Mesenchymal stem cell (in vitro differentiated cells and primary cell): ENCODE measurements around the gene OR6C2.
"Not testable (repeated sequence)": the region's sequence is repeated elsewhere in the genome, so short reads cannot be mapped to it uniquely, and the experiment has no call there.

Experiments used
- DNase-seq: peaks from one replicate; pipeline ENCODE4 v3.0.0-alpha.2; 2013
- H2AFZ ChIP-seq: one replicate; pipeline ENCODE4 v1.6.1; 2013; ENCODE audit warnings: low read depth, mild to moderate bottlenecking, control low read depth, inconsistent platforms, low read length, moderate library complexity
- H2AK5ac ChIP-seq: 2 replicates; pipeline ENCODE4 v1.6.1; 2013; ENCODE audit warnings: low read length, moderate library complexity, mild to moderate bottlenecking, inconsistent platforms; ENCODE audit not compliant: severe bottlenecking
- H2BK120ac ChIP-seq: one replicate; pipeline ENCODE4 v1.6.1; 2013; ENCODE audit warnings: low read depth, mild to moderate bottlenecking, inconsistent platforms, low read length, moderate library complexity
- H2BK12ac ChIP-seq, 2 experiments: one replicate each; pipeline ENCODE4 v1.6.1; 2013; ENCODE audit warnings: inconsistent platforms in 2 of 2, low read length in 2 of 2, mild to moderate bottlenecking in 2 of 2, moderate library complexity in 2 of 2, control low read depth in 1 of 2
- H2BK15ac ChIP-seq: one replicate; pipeline ENCODE4 v1.6.1; 2013; ENCODE audit warnings: mild to moderate bottlenecking, low read depth, inconsistent platforms; ENCODE audit not compliant: poor library complexity, severe bottlenecking
- H2BK5ac ChIP-seq: 2 replicates; pipeline ENCODE4 v1.6.1; 2013; ENCODE audit warnings: low read depth, mild to moderate bottlenecking, low read length, control low read depth, inconsistent platforms; ENCODE audit not compliant: poor library complexity, severe bottlenecking
- H3K14ac ChIP-seq, 2 experiments: one replicate each; pipeline ENCODE4 v1.6.1; 2013; ENCODE audit warnings: inconsistent platforms in 2 of 2, low read length in 2 of 2, control low read depth in 1 of 2, mild to moderate bottlenecking in 1 of 2, moderate library complexity in 1 of 2
- H3K18ac ChIP-seq, 2 experiments: one replicate each; pipeline ENCODE4 v1.6.1; 2013; ENCODE audit warnings: inconsistent platforms in 2 of 2, low read length in 2 of 2, control low read depth in 1 of 2, low read depth in 1 of 2, mild to moderate bottlenecking in 1 of 2
- H3K23ac ChIP-seq, 2 experiments: one replicate each; pipeline ENCODE4 v1.6.1; 2013; ENCODE audit warnings: inconsistent platforms in 2 of 2, low read length in 2 of 2, mild to moderate bottlenecking in 2 of 2, moderate library complexity in 2 of 2, control low read depth in 1 of 2
- H3K27ac ChIP-seq: 2 replicates; pipeline ENCODE4 v1.5.1; 2013; ENCODE audit warnings: mild to moderate bottlenecking, moderate library complexity, low read length, control low read depth, inconsistent platforms; ENCODE audit not compliant: poor library complexity, severe bottlenecking
- H3K27me3 ChIP-seq, 2 experiments: 2 replicates each; pipeline versions ENCODE4 v1.6.1 to v1.7.0; 2013; ENCODE audit warnings: low read length in 2 of 2, mild to moderate bottlenecking in 2 of 2, moderate library complexity in 2 of 2, control low read depth in 1 of 2, inconsistent platforms in 1 of 2; ENCODE audit not compliant: control insufficient read depth in 1 of 2, insufficient read depth in 1 of 2
- H3K36me3 ChIP-seq, 2 experiments: 2 replicates each; pipeline versions ENCODE4 v1.6.1 to v1.7.0; 2013; ENCODE audit warnings: low read length in 2 of 2, control low read depth in 1 of 2, inconsistent platforms in 1 of 2, low read depth in 1 of 2, mild to moderate bottlenecking in 1 of 2; ENCODE audit not compliant: insufficient read depth in 2 of 2, control insufficient read depth in 1 of 2
- H3K4ac ChIP-seq, 2 experiments: one replicate each; pipeline ENCODE4 v1.6.1; 2013; ENCODE audit warnings: inconsistent platforms in 2 of 2, low read length in 2 of 2, mild to moderate bottlenecking in 2 of 2, moderate library complexity in 2 of 2, control low read depth in 1 of 2, low read depth in 1 of 2
- H3K4me1 ChIP-seq: 2 replicates; pipeline ENCODE4 v1.6.1; 2013; ENCODE audit warnings: low read depth, low read length, control low read depth; ENCODE audit not compliant: control insufficient read depth, insufficient read depth
- H3K4me2 ChIP-seq: 2 replicates; pipeline ENCODE4 v1.6.1; 2013; ENCODE audit warnings: low read length, mild to moderate bottlenecking, inconsistent platforms; ENCODE audit not compliant: poor library complexity, severe bottlenecking
- H3K4me3 ChIP-seq, 2 experiments: 2 replicates each; pipeline versions ENCODE4 v1.5.1 to v1.7.0; 2013; ENCODE audit warnings: low read length in 2 of 2, mild to moderate bottlenecking in 2 of 2, control low read depth in 1 of 2, low read depth in 1 of 2; ENCODE audit not compliant: insufficient read depth in 1 of 2
- H3K79me1 ChIP-seq: replicated peaks from 2 replicates; pipeline ENCODE4 v1.6.1; 2013; ENCODE audit warnings: mild to moderate bottlenecking, control low read depth, low read length, inconsistent platforms; ENCODE audit not compliant: poor library complexity, severe bottlenecking
- H3K9ac ChIP-seq: 2 replicates; pipeline ENCODE4 v1.7.0; 2013; ENCODE audit warnings: mild to moderate bottlenecking, low read length, moderate library complexity
- H3K9me3 ChIP-seq: 2 replicates; pipeline ENCODE4 v1.7.0; 2013; ENCODE audit warnings: mild to moderate bottlenecking, low read length; ENCODE audit not compliant: control insufficient read depth
- H4K8ac ChIP-seq: one replicate; pipeline ENCODE4 v1.6.1; 2013; ENCODE audit warnings: inconsistent platforms, mild to moderate bottlenecking, low read length, moderate library complexity
- H4K91ac ChIP-seq: one replicate; pipeline ENCODE4 v1.6.1; 2013; ENCODE audit warnings: mild to moderate bottlenecking, low read length, inconsistent platforms
- WGBS: methylation state at CpG from one replicate; pipeline ENCODE4 v1.1.7; 2013; ENCODE audit warnings: mixed read lengths; 5-methylcytosine and 5-hydroxymethylcytosine counted together

OR6C2 gene

GRCh38 chr12:55409133-55409532, 34.7 kb upstream of the OR6C2 start:
- not testable (repeated sequence) for H3K79me1 ChIP-seq, H3K4me3 ChIP-seq, H4K91ac ChIP-seq, H3K23ac ChIP-seq, H2BK15ac ChIP-seq, H3K27me3 ChIP-seq, DNase-seq, H3K4me1 ChIP-seq, H2BK120ac ChIP-seq, H2BK5ac ChIP-seq, H3K18ac ChIP-seq, H3K36me3 ChIP-seq, H4K8ac ChIP-seq, H3K27ac ChIP-seq, H2BK12ac ChIP-seq, H3K4ac ChIP-seq, H3K14ac ChIP-seq, H3K9ac ChIP-seq, H2AK5ac ChIP-seq, H3K4me2 ChIP-seq, H2AFZ ChIP-seq
- WGBS, result 80% methylated on average over 1 of the region's 1 CpG
- H3K9me3 ChIP-seq, result peaks cover 11% of the 10 kb centered on the region

- H3K79me1 ChIP-seq, H3K36me3 ChIP-seq: not testable (repeated sequence)
- 89% methylated on average over 14 of the region's 15 CpGs for WGBS
Observed at GRCh38 chr12:55412138-55412537, 31.7 kb upstream of the OR6C2 start.

GRCh38 chr12:55413498-55414388, 30.1 kb upstream of the OR6C2 start:
- H2BK120ac ChIP-seq, H2AFZ ChIP-seq, H3K4me3 ChIP-seq, H3K23ac ChIP-seq, H3K4me2 ChIP-seq, H2BK12ac ChIP-seq, H2AK5ac ChIP-seq, H3K27ac ChIP-seq, H3K9me3 ChIP-seq, H3K27me3 ChIP-seq, H4K91ac ChIP-seq, H3K79me1 ChIP-seq, H4K8ac ChIP-seq, H3K9ac ChIP-seq, H3K14ac ChIP-seq, H3K4me1 ChIP-seq, H3K36me3 ChIP-seq, H2BK5ac ChIP-seq, H3K18ac ChIP-seq, DNase-seq, H3K4ac ChIP-seq, H2BK15ac ChIP-seq: not testable (repeated sequence)
- WGBS, result 84% methylated on average over 3 of the region's 6 CpGs

More at GRCh38 chr12:55412138-55412537, 31.7 kb upstream of the OR6C2 start:
- not testable (repeated sequence) for H2AFZ ChIP-seq, H3K27ac ChIP-seq, H2BK15ac ChIP-seq, DNase-seq, H4K91ac ChIP-seq, H2BK120ac ChIP-seq, H3K27me3 ChIP-seq, H3K4me2 ChIP-seq, H4K8ac ChIP-seq, H2AK5ac ChIP-seq, H3K4me3 ChIP-seq, H3K9ac ChIP-seq, H3K23ac ChIP-seq, H3K4ac ChIP-seq, H3K14ac ChIP-seq, H2BK5ac ChIP-seq, H3K18ac ChIP-seq, H3K4me1 ChIP-seq, H2BK12ac ChIP-seq
- H3K9me3 ChIP-seq, result peaks cover 11% of the 10 kb centered on the region

GRCh38 chr12:55414396-55414823, 29.5 kb upstream of the OR6C2 start:
- H4K91ac ChIP-seq, H2BK15ac ChIP-seq, H3K4ac ChIP-seq, H3K23ac ChIP-seq, H3K79me1 ChIP-seq, H3K36me3 ChIP-seq, H3K9me3 ChIP-seq, H4K8ac ChIP-seq, H3K4me3 ChIP-seq, H2AFZ ChIP-seq, DNase-seq, H3K27me3 ChIP-seq, H3K14ac ChIP-seq, H2BK5ac ChIP-seq, H2BK120ac ChIP-seq, H2AK5ac ChIP-seq, H2BK12ac ChIP-seq, H3K18ac ChIP-seq, H3K27ac ChIP-seq, H3K9ac ChIP-seq, H3K4me1 ChIP-seq: not testable (repeated sequence)
- H3K4me2 ChIP-seq, result peak overlapping the region; percentile 22
- 39% methylated on average over 7 of the region's 11 CpGs for WGBS
